Hepatocyte (in vitro differentiated cells): Measurements from ENCODE around the gene PRMT1. TPM values are rescaled to one million over a fixed set of nuclear protein-coding genes. Genes with fewer than 3 reads are reported as not detected.
A peak's percentile ranks its signal among the peaks of the same experiment; 100 is the strongest.

ENCODE experiments used
- DNase-seq: peaks from one replicate; pipeline ENCODE4 v3.0.0-alpha.2; 2016; ENCODE audit warnings: low spot score
- H2AFZ ChIP-seq: fragments of 200-600 bp; sonication (generic); 2 replicates; pipeline ENCODE4 v1.6.0; 2016; ENCODE audit warnings: antibody characterized with exemption, mild to moderate bottlenecking
- H3K27ac ChIP-seq: fragments of 200-600 bp; sonication (generic); 2 replicates; pipeline ENCODE4 v1.5.1; 2016; ENCODE audit warnings: mild to moderate bottlenecking
- H3K27me3 ChIP-seq: fragments of 200-600 bp; sonication (generic); 2 replicates; pipeline ENCODE4 v1.6.1; 2016
- H3K36me3 ChIP-seq: fragments of 200-600 bp; sonication (generic); replicated peaks from 2 replicates; pipeline ENCODE4 v1.5.1; 2016; ENCODE audit warnings: low read depth; ENCODE audit not compliant: insufficient read depth
- H3K4me1 ChIP-seq: fragments of 200-600 bp; sonication (generic); 2 replicates; pipeline ENCODE4 v1.5.1; 2016; ENCODE audit warnings: mild to moderate bottlenecking, moderate library complexity; ENCODE audit not compliant: insufficient read depth
- H3K4me2 ChIP-seq: fragments of 200-600 bp; sonication (generic); 2 replicates; pipeline ENCODE4 v1.6.0; 2016
- H3K4me3 ChIP-seq: fragments of 200-600 bp; sonication (generic); 2 replicates; pipeline ENCODE4 v1.5.1; 2016; ENCODE audit warnings: mild to moderate bottlenecking
- H3K79me2 ChIP-seq: fragments of 200-600 bp; sonication (generic); 2 replicates; pipeline ENCODE4 v1.6.0; 2017; ENCODE audit warnings: mild to moderate bottlenecking
- H3K9me2 ChIP-seq: fragments of 200-600 bp; sonication (generic); replicated peaks from 2 replicates; pipeline ENCODE4 v1.6.0; 2017; ENCODE audit warnings: mild to moderate bottlenecking; ENCODE audit not compliant: insufficient read depth
- H3K9me3 ChIP-seq: fragments of 200-600 bp; sonication (generic); 2 replicates; pipeline ENCODE4 v1.5.1; 2016; ENCODE audit warnings: low read depth, mild to moderate bottlenecking
- H4K20me1 ChIP-seq: fragments of 200-600 bp; sonication (generic); 2 replicates; pipeline ENCODE4 v1.6.0; 2016; ENCODE audit warnings: mild to moderate bottlenecking; ENCODE audit not compliant: insufficient read depth, poor library complexity, severe bottlenecking
- EZH2 ChIP-seq: fragments of 200-600 bp; sonication (generic); IDR thresholded peaks from 2 replicates; pipeline ENCODE4 v1.6.1; 2016; ENCODE audit warnings: antibody characterized with exemption, mild to moderate bottlenecking, borderline replicate concordance
- EZH2phosphoT487 ChIP-seq: fragments of 200-600 bp; sonication (generic); IDR thresholded peaks from one replicate; pipeline ENCODE4 v1.6.1; 2018; ENCODE audit warnings: antibody characterized with exemption, mild to moderate bottlenecking, low read depth, moderate library complexity; ENCODE audit not compliant: unreplicated experiment, severe bottlenecking
- WGBS: methylation state at CpG from one replicate; pipeline ENCODE4 v1.1.6; 2016; ENCODE audit warnings: low lambda C conversion rate; ENCODE audit errors: missing lambda C conversion rate; 5-methylcytosine and 5-hydroxymethylcytosine counted together
- polyA plus RNA-seq: library from polyadenylated mRNA; unstranded; fragments of >200 nt; fragmentation: Nextera tagmentation; extraction: Ambion mirVana; gene quantifications from 2 replicates; pipeline ENCODE4 v1.2.1, GENCODE V29; 2016
- total RNA-seq: library from RNA; depleted of rRNA; stranded (reverse); fragments of >200 nt; gene quantifications from 2 replicates; pipeline ENCODE4 v1.2.3, GENCODE V29; 2014
- TF ChIP-seq, protein P1 (sequence below): fragments of 200-600 bp; sonication (generic); IDR thresholded peaks from 2 replicates; pipeline ENCODE4 v1.5.1; 2016; ENCODE audit warnings: antibody characterized with exemption, mild to moderate bottlenecking; ENCODE audit not compliant: poor library complexity

Gene PRMT1
- total and polyA plus RNA-seq, 2 experiments from 2014 or later = 180 to 189 TPM

DNA sequence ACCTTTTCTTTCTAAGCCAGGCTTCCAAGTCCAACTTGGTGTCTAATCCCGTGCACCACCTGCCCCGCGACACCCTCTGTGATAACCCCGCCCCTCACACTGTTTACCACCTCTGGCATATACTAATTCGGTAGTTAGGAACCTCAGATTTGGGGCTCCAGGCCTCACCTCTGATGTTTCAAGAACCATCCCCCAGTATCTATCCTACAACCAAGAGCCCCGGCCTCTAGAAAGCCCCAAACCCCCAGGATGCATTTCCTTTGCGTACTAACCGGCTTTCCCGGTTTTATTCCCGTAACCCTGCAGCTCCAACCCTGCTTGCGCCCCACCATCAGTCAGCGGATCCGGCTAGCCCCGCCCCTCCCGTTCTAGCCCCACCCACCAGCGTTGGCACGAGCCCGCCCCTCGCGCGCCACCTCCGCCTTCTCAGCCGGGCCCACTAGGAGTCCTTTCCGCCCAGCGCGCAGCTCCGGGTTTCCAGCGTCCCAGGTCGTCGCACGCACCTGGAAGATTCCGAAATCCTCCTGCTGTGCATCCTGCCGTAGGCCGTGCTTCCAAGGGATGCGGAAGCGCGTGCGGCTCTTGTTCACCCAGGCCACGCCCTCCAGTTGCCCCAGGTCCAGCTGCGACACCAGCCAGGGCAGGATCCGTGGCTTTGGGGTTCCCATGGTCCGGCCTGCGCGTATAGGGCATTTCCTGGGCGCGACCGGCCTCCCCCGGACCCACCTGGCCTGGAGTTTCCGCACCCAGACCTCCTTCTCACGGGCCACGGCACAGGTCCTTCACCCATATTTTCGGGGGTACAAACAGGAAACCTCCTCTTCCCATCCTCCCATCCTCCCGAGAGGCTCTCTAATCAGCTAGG lies 12.7 kb upstream of the PRMT1 start:
- H2AFZ ChIP-seq = no peak overlapping the region
- H3K4me1 ChIP-seq = peaks cover 12% of the 10 kb centered on the region
- peaks cover 37% of the 10 kb centered on the region for H3K79me2 ChIP-seq
- H3K36me3 ChIP-seq = no peaks in the 10 kb centered on the region
- DNase-seq = peak; percentile 96
- no peaks in the 10 kb centered on the region for H3K9me2 ChIP-seq
- H3K4me3 ChIP-seq = peak overlapping the region; percentile 43
- H3K27me3 ChIP-seq = no peaks in the 10 kb centered on the region
- peak overlapping the region; percentile 94 for H3K4me2 ChIP-seq
- WGBS = under 1% methylated on average over 34 of the region's 53 CpGs
- no peaks in the 10 kb centered on the region for H3K9me3 ChIP-seq
- no peaks in the 10 kb centered on the region for H4K20me1 ChIP-seq
- H3K27ac ChIP-seq = peak overlapping the region; percentile 81
- TF ChIP-seq, protein P1, sequence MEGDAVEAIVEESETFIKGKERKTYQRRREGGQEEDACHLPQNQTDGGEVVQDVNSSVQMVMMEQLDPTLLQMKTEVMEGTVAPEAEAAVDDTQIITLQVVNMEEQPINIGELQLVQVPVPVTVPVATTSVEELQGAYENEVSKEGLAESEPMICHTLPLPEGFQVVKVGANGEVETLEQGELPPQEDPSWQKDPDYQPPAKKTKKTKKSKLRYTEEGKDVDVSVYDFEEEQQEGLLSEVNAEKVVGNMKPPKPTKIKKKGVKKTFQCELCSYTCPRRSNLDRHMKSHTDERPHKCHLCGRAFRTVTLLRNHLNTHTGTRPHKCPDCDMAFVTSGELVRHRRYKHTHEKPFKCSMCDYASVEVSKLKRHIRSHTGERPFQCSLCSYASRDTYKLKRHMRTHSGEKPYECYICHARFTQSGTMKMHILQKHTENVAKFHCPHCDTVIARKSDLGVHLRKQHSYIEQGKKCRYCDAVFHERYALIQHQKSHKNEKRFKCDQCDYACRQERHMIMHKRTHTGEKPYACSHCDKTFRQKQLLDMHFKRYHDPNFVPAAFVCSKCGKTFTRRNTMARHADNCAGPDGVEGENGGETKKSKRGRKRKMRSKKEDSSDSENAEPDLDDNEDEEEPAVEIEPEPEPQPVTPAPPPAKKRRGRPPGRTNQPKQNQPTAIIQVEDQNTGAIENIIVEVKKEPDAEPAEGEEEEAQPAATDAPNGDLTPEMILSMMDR = no peak
- no peak for TF ChIP-seq EZH2phosphoT487
- TF ChIP-seq EZH2 = no peak

- Histone ChIP-seq H4K20me1 (no peaks in the 10 kb centered on the region), H3K4me1 (peaks cover 12% of the 10 kb centered on the region), H3K4me2 (peak overlapping the region; percentile 94), H3K79me2 (peaks cover 37% of the 10 kb centered on the region), H3K9me3 (no peaks in the 10 kb centered on the region), H2AFZ (no peak overlapping the region), H3K27ac (peak overlapping the region; percentile 81), H3K36me3 (no peaks in the 10 kb centered on the region), H3K9me2 (no peaks in the 10 kb centered on the region), H3K4me3 (peak overlapping the region; percentile 43), H3K27me3 (no peaks in the 10 kb centered on the region)
- TF ChIP-seq EZH2phosphoT487 (no peak), EZH2 (no peak)
- TF ChIP-seq, protein P1 = no peak
- no peak for DNase-seq
- 3% methylated on average over 6 of the region's 7 CpGs for WGBS
Observed at GRCh38 chr19:49665036-49665350, 12.1 kb upstream of the PRMT1 start.

- H3K79me2 ChIP-seq = peaks cover 37% of the 10 kb centered on the region
- no peaks in the 10 kb centered on the region for H3K27me3 ChIP-seq
- 1% methylated on average over 49 of the region's 50 CpGs for WGBS
- H3K9me2 ChIP-seq = no peaks in the 10 kb centered on the region
- peak within 1 kb of the TSS; percentile 94 for H3K4me2 ChIP-seq
- DNase-seq = peak; percentile 99
- H3K36me3 ChIP-seq = no peaks in the 10 kb centered on the region
- H3K9me3 ChIP-seq = no peaks in the 10 kb centered on the region
- no peaks in the 10 kb centered on the region for H4K20me1 ChIP-seq
- H2AFZ ChIP-seq = peak within 1 kb of the TSS; percentile 31
- H3K4me3 ChIP-seq = peak within 1 kb of the TSS; percentile 43
- peaks cover 12% of the 10 kb centered on the region for H3K4me1 ChIP-seq
- TF ChIP-seq EZH2 (no peak), EZH2phosphoT487 (no peak)
- TF ChIP-seq, protein P1 = no peak
- H3K27ac ChIP-seq = peak within 1 kb of the TSS; percentile 81
Observed at GRCh38 chr19:49665351-49666119, 11.5 kb upstream of the PRMT1 start, which contains the start of the genes BCL2L12 and IRF3. Gene BCL2L12 (plus strand): TSS chr19:49665933. CDS start chr19:49666693, 760 bp downstream. Gene IRF3 (minus strand): TSS chr19:49665857. CDS start chr19:49664838, 1,019 bp downstream.
